GM12892 (cell line): Measurements from ENCODE around the gene G3BP1.

Source experiments
- POLR2A ChIP-seq: IDR thresholded peaks from 2 replicates; pipeline ENCODE4 v1.6.1; 2011; ENCODE audit warnings: low read depth, low read length, control low read depth
- POLR2AphosphoS5 ChIP-seq: IDR thresholded peaks from 2 replicates; pipeline ENCODE4 v1.6.1; 2011; ENCODE audit warnings: low read depth, low read length, control low read depth

DNA sequence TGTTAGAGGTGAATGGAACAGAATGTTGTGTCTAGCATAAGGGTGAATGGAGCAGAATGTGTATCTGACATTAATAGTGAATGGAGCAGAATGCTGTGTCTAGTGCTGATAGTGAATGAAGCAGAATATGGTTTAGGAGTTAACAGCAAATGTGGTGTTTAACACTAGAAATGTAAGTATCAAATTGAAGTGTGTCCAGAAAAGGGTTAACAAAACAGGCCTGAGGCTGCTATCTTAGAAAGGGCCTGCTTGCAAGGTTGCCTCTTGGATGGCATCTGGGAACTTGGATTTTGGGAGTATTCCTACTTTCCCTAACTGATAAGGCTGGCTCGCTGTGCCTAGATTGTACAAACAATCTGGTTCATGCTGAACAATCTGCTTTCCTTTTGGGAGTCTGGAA lies 76.1 kb downstream of the G3BP1 start:
- no peak for TF ChIP-seq POLR2A
- TF ChIP-seq POLR2AphosphoS5 = no peak
